ENCODE results near the gene COG5. TPM values are rescaled to one million over a fixed set of nuclear protein-coding genes. Genes with fewer than 3 reads are reported as not detected.
A peak's percentile ranks its signal among the peaks of the same experiment; 100 is the strongest.

Gene COG5
- total and polyA plus RNA-seq, 9 of the 15 experiments (the other 6 are each of a cell fraction or from before 2014, with no cell fraction given), result 15.3 to 75.1 (median 56.4) TPM

GRCh38 chr7:107559864-107560263, 3.9 kb downstream of the COG5 start (continued):
- TF ChIP-seq ATF3 (IDR thresholded peaks at IDR 0.05), result peak; percentile 56; the same call in 1 of the 2 replicates
- TF ChIP-seq ATF3 (CRISPR knock-in tag; conservative IDR thresholded peaks at IDR 0.05), result no peak
- peak; percentile 8; the same call in 1 of the 2 replicates for TF ChIP-seq EP300 (IDR thresholded peaks at IDR 0.05; ENCODE audit: low read length)
- peak; percentile 23; the same call in 1 of the 2 replicates for TF ChIP-seq ELF1 (tag; IDR thresholded peaks at IDR 0.05)
- peak; percentile 72 for TF ChIP-seq MAFK (IDR thresholded peaks at IDR 0.05; ENCODE audit: low read length)

GRCh38 chr7:107555893-107556292, 7.8 kb downstream of the COG5 start:
- in situ Hi-C loops (cut with MboI) (no loop called here), intact Hi-C loops (cut with micrococcal nuclease) (no loop called here)
- peaks cover 2 to 15% of the 10 kb centered on the region in 2 experiments; a peak in 4 of 5 replicates for H3K4me1 ChIP-seq (replicated peaks in 1 of 2; ENCODE audit: control insufficient read depth in 2 of 2, insufficient read depth in 2 of 2, low read length in 2 of 2)
- no peak overlapping the region for H3K27ac ChIP-seq (ENCODE audit: extremely low read depth, low read depth, low read length)
- DNase-seq (ENCODE audit: extremely low read depth in 1 of 4, low spot score in 3 of 4) (no peak), ATAC-seq (no peak), FAIRE-seq (no peak)
- no peaks in the 10 kb centered on the region for H3K9me3 ChIP-seq (replicated peaks; ENCODE audit: control insufficient read depth, insufficient read depth, low read depth, low read length)
- H4K20me1 ChIP-seq (replicated peaks; ENCODE audit: control insufficient read depth, insufficient read depth, low read length), result peaks cover 6% of the 10 kb centered on the region; the same call in 1 of the 2 replicates
- no peak overlapping the region for H3K4me2 ChIP-seq (ENCODE audit: insufficient read depth, low read length)
- H3K79me2 ChIP-seq (ENCODE audit: control insufficient read depth, insufficient read depth, low read length), result peaks cover 44% of the 10 kb centered on the region
- no peaks in the 10 kb centered on the region for H3K27me3 ChIP-seq (ENCODE audit: control insufficient read depth in 2 of 2, insufficient read depth in 2 of 2, low read length in 2 of 2)
- ChIA-PET CTCF (ENCODE audit: low intra/inter-chr PET ratio) (no interaction called here), POLR2A (interaction anchor here (1.1 kb wide), 1 partner anchor 9 kb away, joined by 3 read pairs; the partner anchor contains the start of genes COG5 and DUS4L)
- WGBS (ENCODE audit: insufficient coverage, low coverage, missing lambda C conversion rate), result 97% methylated on average over 3 of the region's 3 CpGs
- no peak overlapping the region for H3K4me3 ChIP-seq
- TF ChIP-seq NR3C1 (CRISPR knock-in tag; IDR thresholded peaks at IDR 0.05), result no peak
- TF ChIP-seq CREBBP (IDR thresholded peaks at IDR 0.05; ENCODE audit: low read depth, low read length), result no peak
- TF ChIP-seq ZNF354B (CRISPR knock-in tag; IDR thresholded peaks at IDR 0.05), result no peak
- no peak for TF ChIP-seq HNRNPK (IDR thresholded peaks at IDR 0.05; ENCODE audit: low read depth, low read length, poor library complexity, severe bottlenecking)
- TF ChIP-seq MXI1 (IDR thresholded peaks at IDR 0.05; ENCODE audit: low read depth, low read length), result no peak
- no TSS peak for BruUV-seq (replicated peaks)
- H2AFZ ChIP-seq (ENCODE audit: low read depth, low read length), result no peak overlapping the region
- H3K9ac ChIP-seq (ENCODE audit: insufficient read depth in 1 of 2, low read depth in 2 of 2, low read length in 2 of 2), result no peak overlapping the region
- H3K36me3 ChIP-seq (ENCODE audit: control insufficient read depth, insufficient read depth, low read length), result peaks cover 75% of the 10 kb centered on the region
- no peaks in the 10 kb centered on the region for H3K9me1 ChIP-seq (ENCODE audit: control insufficient read depth, insufficient read depth, low read length)
